Uterus (tissue), 2 donors: ENCODE data around the gene FBLN1.

Experiments
- POLR2A ChIP-seq, 2 donors: fragments of 450-650 bp; IDR thresholded peaks; one replicate each; pipeline ENCODE4 v1.6.1; 2016; ENCODE audit warnings: antibody characterized with exemption in 2 of 2, mild to moderate bottlenecking in 1 of 2, moderate library complexity in 1 of 2
- TF ChIP-seq, protein P1 (sequence below), 4 experiments: fragments of 200-600 bp in 2 of 4; fragments of 450-650 bp in 2 of 4; sonication (generic) in 2 of 4; IDR thresholded peaks; one replicate each; pipeline ENCODE4 v1.5.1; 2016 to 2019; ENCODE audit warnings: antibody characterized with exemption in 4 of 4, mild to moderate bottlenecking in 2 of 4, moderate library complexity in 1 of 4

DNA sequence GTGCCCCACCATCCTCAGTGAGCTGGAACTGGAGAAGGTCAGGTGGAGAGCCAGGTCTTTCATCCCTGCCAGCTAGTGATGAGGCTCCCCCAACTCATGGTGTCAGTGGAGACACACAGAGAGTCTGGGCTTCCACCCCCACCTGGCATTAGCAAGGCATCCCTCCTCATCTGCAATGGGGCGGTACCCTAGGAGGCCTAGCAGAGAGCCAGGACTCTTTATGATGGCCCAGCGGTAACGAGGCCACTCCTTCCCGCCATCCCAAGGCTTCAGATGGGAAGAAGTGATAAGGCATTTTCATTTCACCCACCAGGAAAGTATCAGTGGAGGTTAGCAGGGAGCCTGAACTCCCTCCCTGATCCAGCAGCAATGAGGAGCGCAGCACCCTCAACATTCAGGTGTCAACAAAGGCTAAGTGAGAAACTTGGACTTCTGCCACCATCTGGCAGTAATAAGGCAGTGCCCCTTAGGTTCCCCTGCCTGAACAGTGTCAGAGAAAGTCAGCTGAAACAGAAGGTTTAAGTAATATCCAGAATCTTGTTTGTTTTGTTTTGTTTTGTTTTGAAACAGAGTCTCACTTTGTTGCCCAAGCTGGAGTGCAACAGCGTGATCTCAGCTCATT is 40.5 kb upstream of the FBLN1 start:
- TF ChIP-seq, protein P1, sequence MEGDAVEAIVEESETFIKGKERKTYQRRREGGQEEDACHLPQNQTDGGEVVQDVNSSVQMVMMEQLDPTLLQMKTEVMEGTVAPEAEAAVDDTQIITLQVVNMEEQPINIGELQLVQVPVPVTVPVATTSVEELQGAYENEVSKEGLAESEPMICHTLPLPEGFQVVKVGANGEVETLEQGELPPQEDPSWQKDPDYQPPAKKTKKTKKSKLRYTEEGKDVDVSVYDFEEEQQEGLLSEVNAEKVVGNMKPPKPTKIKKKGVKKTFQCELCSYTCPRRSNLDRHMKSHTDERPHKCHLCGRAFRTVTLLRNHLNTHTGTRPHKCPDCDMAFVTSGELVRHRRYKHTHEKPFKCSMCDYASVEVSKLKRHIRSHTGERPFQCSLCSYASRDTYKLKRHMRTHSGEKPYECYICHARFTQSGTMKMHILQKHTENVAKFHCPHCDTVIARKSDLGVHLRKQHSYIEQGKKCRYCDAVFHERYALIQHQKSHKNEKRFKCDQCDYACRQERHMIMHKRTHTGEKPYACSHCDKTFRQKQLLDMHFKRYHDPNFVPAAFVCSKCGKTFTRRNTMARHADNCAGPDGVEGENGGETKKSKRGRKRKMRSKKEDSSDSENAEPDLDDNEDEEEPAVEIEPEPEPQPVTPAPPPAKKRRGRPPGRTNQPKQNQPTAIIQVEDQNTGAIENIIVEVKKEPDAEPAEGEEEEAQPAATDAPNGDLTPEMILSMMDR (IDR thresholded peaks at IDR 0.05): no peak
- TF ChIP-seq POLR2A (IDR thresholded peaks at IDR 0.05): no peak
